Endothelial cell of umbilical vein (primary cell): ENCODE results near the gene EXD3.

Experiments
- CTCF ChIP-seq, 2 donors: IDR thresholded peaks; 1 replicate in 1 of 2; 2 replicates in 1 of 2; pipeline ENCODE4 v1.5.1; 2011; ENCODE audit warnings: low read length in 2 of 2, mild to moderate bottlenecking in 2 of 2, moderate library complexity in 2 of 2, control low read depth in 1 of 2, inconsistent platforms in 1 of 2, low read depth in 1 of 2; ENCODE audit not compliant: insufficient read depth in 1 of 2; ENCODE audit errors: extremely low read depth in 1 of 2
- POLR2A ChIP-seq: IDR thresholded peaks from 2 replicates; pipeline ENCODE4 v1.6.1; 2012; ENCODE audit warnings: low read depth, mild to moderate bottlenecking, control low read depth, low read length

DNA sequence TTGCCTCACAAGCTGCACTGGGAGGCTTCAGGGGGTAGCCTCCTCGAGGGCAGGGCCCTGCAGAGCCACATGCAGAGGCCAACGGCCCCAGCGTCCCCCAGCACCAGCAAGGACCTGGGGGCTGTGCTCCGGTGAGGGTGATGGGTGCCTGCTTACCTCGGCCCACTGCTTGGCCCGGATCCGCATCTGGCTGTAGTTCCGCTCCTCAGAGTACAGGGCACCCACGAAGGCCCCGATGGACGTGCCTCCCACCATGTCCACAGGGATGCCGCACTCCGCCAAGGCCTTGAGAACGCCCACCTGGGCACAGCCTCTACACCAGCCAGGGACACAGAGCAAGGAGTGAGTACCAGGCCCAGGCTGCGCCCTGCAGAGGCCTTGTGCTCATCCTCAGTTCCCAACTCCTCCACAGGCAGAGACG is 44.2 kb upstream of the EXD3 start:
- no peak for TF ChIP-seq CTCF (IDR thresholded peaks at IDR 0.05; ENCODE audit: extremely low read depth in 1 of 2, insufficient read depth in 1 of 2, low read depth in 1 of 2, low read length in 2 of 2)
- TF ChIP-seq POLR2A, result no peak
